HL-60/S4 treated with retinoic acid at 250 ng/mL for 4 days and 3 days (cell line): ENCODE measurements around the gene GTF2IRD1.

Source experiments
- in situ Hi-C: fragments of 300-500 bp; cut with MboI; formaldehyde crosslinking; loops from 2 replicates; pipeline ENCODE4 v1.7.0; 2022; ENCODE audit warnings: low sequenced_read_pairs

Gene GTF2IRD1

DNA sequence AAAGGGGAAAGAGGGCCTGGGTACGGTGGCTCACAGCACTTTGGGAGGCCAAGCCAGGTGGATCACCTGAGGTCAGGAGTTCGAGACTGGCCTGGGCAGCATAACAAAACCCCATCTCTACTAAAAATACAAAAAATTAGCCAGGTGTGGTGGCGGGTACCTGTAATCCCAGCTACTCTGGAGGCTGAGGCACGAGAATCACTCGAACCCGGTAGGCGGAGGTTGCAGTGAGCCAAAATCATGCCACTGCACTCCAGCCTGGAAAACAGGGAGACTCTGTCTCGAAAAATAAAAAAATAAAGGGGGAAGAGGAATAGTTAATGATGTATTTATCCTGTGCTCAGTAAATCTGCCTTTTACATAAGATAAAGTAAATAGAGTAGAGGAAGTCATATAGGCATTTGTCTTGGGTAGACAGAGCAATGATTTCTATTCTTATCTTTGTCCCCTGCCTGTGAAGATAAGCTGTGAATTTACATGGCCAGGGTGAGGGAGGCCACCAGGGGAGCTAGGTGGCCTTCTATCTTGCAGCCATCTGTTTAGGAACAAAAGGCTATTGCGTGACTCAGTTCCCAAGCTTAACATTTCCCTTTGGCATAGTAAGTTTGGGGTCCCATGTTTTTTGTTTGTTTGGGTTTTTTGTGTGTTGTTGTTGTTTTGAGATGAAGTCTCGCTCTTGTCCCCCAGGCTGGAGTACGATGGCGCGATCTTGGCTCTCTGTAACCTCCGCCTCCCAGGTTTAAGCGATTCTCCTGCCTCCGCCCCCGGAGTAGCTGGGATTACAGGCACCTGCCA is 130.7 kb downstream of the GTF2IRD1 start:
- in situ Hi-C loops: loop anchor here (25.0 kb wide), 1 partner anchor 453 kb away; no protein-coding TSS in a partner anchor

DNA sequence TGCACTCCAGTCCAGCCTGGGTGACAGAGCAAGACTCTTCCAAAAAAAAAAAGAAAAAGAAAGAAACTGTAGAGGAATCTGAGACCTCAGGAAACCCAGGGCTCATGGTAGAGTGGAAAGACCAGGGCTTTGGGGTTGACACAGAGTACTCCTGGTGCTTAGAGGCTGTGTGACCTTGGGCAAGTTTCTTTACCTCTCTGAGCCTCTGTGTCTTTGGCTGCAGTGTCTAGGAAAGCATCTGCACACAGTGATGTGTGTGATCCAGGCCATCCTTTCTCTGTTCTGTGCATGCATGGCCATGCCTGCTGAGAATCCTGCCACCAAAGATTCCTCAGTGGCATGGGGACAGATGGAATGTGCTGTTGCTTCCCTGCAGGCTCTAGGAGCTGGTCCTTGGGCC is 132.1 kb downstream of the GTF2IRD1 start:
- in situ Hi-C loops: loop anchor here (25.0 kb wide), 1 partner anchor 451 kb away; no protein-coding TSS in a partner anchor

DNA sequence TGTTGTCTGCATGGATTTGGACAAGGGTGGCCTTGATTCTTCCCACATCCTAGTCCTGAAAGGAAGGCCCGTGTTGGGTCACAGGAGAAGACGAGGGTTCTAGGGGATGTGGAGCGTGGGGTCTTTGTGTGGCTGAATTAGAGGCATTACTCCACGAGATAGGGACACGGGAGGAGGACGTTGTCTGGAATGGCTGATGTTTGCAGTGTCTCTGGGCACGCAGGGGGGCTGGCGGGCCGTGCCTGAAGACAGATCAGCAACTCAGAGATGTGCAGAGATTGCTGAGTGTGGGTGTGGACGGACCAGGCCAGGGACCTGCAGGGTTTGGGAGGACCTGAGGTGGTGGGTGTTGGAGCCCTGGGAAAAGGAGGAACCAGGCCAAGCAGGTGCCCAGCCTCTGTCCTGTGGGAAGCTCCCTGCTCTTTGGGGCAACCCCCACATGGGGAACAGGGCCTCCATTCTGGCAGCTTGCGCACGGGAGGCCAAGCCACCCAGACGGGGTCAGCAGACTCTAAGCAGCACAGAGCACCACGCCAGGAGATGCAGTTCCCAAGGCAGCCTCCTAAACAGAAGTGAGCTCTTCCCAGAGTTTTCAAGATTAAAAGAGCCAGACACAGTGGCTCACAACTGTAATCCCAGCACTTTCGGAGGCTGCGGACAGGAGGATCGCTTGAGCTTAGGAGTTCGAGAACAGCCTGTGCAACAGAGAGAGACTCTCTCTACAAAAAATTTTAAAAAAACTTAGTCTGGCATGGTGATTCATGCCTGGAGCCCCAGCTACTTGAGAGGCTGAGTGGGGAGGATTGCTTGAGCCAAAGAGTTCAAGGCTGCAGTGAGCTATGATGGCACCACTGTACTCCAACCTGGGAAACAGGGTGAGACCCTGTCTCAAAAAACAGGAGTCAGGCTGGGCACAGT is 132.8 kb downstream of the GTF2IRD1 start:
- in situ Hi-C loops: loop anchor here (25.0 kb wide), 1 partner anchor 451 kb away; no protein-coding TSS in a partner anchor

DNA sequence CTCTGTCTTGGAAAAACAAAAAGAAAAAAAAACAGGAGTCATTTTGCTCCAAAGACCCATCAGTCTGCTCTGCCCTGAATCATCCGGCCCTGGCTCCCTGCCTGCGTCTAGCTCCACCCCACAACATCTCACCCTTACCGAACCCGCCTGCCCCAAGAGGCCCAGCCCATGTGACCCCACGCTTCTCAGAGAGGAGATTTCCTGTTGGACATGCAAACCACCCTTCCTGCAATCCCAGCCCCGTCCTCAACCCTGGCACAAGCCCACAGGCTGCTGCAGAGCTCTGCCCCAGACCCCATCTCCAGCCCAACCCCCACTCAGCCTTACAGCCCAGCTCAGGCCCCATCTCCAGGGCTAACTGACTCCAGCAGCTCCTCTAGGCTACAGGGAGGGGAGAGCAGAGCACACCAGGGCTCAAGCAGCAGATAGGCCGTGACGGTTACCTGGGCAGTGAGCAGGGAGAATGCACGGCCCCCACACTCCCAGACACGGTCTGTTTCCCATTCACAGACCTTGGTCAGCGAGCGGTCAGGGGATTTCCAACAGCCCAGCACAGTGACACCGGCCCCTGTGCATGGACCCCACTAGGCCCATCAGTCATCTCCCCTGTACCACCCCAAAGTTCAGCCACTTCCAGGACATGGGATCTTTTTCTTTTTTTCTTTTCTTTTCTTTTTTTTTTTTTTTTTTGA is 133.9 kb downstream of the GTF2IRD1 start:
- in situ Hi-C loops: loop anchor here (25.0 kb wide), 1 partner anchor 450 kb away; no protein-coding TSS in a partner anchor

DNA sequence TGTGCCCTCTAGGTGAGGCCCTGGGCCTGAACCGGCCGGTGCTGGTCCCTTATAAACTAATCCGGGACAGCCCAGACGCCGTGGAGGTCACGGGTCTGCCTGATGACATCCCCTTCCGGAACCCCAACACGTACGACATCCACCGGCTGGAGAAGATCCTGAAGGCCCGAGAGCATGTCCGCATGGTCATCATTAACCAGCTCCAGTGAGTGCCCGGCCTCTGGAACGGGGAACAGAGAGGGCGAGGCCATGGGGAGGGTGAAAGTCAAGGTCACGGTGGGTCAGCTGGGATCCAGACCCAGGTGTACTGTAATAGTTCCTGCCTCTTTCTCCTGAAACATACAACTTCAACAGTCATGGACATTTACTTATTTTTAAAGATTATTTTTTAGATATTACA is 137.1 kb downstream of the GTF2IRD1 start:
- in situ Hi-C loops: loop anchor here (25.0 kb wide), 1 partner anchor 446 kb away; no protein-coding TSS in a partner anchor

DNA sequence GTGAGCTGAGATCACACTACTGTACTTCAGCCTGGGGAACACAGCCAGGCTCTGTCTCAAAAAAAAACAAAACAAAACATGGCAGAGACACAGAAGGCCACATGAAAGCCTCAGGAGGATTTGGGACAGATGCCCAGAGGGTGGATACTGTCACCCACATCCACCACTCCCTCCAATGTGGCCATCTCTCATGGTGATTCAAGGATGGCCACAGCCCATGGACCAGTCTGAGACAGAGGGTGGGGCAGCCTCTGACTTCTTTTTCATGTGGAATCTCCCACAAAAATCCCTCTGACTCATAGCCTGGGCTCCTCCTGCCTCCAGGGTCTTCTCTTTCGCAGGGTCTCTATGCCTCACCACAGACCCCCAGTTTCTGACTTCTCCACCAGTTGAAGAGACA is 144.9 kb downstream of the GTF2IRD1 start:
- in situ Hi-C loops: loop anchor here (25.0 kb wide), 1 partner anchor 439 kb away; no protein-coding TSS in a partner anchor

DNA sequence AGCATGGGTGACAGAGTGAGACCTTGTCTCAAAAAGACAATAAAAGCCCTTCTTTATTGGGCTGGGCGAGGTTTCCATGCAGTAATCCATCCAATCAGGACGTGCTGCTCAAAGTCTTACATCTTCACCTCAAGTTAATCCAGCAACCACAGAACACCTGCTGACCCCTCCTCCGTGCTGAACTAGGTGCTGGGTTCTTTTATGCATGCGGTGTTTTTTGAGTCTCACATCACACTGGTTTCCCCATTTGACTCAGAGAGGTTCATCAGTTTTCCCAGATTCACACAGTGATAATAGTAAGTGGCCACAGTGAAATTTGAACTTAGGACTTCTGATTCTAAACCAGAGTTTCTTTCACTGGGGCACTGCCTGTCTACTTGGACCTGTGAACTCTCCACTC is 145.5 kb downstream of the GTF2IRD1 start:
- in situ Hi-C loops: loop anchor here (25.0 kb wide), 1 partner anchor 438 kb away; no protein-coding TSS in a partner anchor

DNA sequence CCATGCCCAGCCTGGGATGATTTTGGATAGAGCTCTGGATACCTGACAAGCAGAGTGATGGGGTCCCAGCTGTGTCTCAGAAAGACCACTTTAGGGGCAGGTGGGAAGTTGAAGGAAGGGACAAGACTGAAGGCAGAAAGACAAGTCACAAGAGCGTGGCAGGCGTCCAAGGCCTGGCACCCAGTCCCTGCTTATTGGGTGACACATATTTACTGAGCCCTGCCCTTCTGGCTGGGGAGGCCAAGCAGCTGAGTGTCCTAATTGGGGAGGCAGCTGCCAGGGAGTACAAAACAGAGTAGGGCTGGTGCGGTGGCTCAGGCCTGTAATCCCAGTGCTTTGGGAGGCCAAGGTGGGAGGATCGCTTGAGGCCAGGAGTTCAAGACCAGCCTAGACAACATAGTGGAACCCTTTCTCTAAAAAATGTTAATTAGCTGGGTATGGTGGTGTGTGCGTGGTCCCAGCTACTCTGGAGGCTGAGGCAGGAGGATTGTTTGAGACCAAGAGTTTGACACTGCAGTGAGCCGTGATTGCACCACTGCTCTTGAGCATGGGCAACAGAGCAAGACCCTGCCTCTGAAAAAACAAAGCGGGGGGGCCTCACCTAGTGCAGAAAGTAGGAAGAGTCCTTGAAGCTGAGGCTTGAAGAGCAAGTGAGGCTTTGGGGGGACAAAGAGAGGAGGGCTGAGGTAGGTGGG is 150.8 kb downstream of the GTF2IRD1 start:
- in situ Hi-C loops: no loop called here

DNA sequence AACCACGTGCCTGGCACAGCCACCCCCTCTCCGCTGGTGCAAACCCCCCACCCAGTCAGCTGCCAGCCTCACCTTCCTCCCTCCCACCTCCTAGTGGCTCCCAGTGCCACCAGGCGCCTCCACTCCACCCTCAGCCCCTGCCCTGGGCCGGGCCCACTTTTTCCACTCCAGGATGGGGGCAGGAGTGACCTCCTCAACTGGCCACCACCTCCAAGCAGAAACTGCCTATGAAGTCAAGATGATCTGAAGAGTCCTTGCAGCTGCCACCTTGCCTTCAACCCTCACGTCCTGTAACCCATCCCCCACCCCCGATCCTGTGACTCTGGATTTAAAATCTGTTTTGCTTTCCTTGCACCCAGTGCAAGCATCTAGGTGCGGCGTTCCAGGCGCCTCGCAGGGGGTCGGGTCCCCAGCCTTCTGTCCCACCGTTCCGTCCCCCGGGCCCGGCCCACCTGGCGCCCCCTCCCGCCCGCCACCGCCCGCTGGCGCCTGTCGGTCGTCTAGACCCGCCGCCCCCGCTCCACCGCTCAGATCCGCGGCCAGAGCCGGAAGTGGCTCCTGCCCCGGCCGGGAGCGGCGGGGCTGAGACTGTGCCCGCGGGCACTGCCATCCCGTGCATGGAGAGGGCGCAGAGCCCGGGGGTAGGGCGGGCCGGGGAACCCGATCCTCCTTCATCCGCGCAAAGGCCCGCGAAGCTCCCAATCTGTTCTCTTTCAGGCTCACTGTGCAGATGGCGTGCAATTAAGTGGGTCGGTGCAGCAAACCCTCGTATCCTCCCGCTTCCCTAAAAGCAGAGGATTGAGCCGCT is 152.6 kb downstream of the GTF2IRD1 start:
- in situ Hi-C loops: no loop called here

DNA sequence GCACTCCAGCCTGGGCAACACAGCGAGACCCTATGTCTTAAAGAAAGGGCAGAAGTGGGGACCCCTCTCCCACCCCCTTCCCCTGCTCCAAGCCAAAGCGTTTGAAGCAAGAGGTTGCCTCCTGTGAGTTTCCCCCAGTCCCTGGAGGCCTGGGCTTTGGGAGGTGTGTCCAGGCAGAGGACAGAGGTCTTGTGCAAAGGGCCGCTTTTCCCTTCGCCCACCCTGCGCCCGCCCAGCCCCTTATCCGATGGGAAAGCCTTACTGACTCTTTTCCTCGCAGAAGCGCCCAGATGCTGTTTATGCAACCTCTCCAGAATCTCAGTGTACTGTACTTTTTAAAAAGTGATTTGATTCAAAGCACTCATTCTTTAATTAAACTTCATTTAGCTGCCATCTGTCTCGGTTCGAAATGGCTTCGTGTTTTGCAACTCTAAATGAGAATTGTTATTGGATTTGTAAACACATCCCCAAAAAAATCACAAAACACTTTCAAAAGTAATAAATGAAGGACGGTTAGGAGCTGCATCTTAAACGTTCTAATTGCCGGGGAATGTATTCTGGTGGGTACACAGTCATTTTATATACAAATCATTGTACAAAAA is 153.3 kb downstream of the GTF2IRD1 start:
- in situ Hi-C loops: no loop called here

DNA sequence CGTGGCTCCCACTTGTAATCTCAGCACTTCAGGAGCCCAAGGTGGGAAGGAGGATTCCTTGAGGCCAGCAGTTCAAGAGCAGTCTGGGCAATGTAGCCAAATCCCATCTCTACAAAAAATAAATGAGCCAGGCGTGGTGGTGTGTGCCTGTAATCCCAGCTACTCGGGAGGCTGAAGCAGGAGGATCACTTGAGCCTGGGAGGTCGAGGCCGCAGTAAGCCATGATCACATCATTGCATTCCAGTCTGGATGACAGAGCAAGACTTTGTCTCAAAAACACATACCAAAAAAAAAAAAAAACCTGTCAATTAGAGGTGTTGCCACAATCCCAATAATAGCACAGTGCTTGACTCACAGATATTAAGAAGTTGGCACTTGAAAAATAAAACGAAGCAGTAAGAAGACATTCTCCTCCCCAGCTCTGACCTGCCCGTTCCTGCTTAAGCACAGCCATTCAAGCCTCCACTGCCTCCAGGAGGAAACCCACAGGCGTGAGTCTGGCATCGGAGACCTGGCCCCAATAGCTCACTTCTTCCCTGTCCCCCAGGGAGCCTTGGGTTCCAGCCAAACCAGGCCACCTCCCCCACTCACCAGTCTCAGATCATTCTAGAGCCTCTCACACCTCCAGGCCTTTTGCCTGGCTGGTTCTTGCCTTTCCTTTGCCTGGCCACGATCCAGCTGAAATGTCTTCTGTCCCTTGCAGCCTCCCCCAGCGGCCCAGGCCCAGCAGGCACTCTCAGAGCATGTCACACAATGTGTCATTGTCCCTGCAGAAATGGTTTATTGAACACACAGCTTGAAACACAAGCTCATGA is 158.5 kb downstream of the GTF2IRD1 start:
- in situ Hi-C loops: no loop called here

DNA sequence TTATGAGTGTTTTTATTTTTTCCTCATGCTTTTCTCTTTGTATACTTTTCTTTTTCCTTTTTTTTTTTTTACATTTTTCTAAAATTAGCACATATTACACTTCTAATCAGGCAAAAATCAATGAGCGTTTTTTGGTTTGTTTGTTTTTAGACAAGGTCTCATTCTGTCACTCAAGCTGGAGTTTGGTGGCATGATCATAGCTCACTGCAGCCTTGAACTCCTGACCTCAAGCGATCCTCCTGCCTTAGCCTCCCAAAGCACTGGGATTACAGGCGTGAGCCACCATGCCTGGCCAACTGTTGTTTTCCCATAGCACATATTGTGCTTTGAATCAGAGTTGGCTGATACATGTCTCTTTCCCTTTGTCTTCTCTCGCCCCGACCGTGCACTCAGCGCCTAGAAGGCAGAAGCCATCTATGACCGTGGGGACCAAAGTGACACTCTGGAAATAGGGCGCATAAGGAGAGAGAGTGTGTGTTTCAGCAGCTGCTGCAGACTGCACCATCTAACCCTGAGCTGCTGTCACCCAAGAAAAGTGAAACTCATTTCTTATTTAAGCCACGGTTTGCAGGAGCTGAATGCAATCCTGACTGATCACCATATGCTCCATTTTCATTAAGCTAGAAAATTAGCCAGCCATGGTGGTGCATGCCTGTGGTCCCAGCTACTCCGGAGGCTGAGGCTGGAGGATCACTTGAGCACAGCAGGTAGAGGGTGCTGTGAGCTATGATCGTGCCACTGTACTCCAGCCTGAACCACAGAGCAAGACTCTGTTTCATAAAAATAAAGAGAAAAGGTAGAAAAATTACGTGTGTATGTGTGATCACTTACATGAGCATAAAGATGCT is 162.5 kb downstream of the GTF2IRD1 start:
- in situ Hi-C loops: no loop called here

DNA sequence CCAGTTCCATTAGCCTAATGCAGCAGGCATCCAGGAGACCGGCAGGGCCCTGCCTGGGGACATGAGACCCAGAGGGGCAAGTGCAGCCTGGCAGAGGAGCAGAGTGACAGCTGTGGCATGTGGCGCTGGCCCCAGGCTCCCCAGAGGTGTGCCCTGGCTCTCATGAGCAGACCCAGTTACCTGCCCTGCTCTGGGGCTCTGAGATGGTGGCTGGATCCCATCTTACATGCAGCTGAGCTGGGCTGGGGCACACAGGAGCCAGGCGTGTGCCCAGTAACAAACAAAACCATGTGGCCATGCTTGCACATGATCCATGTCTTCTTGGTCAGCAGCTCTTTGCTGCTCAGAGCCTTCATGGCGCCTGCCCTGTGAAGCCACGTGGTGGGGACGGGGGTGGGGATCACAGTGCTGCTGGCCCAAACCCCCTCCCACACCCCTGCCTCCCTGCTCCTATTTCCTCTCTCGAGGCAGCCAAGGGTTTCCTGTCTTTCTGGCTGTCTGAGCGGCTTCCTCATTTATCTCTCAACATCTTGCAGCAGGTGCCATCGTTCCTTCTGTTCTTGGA is 163.6 kb downstream of the GTF2IRD1 start:
- in situ Hi-C loops: no loop called here

DNA sequence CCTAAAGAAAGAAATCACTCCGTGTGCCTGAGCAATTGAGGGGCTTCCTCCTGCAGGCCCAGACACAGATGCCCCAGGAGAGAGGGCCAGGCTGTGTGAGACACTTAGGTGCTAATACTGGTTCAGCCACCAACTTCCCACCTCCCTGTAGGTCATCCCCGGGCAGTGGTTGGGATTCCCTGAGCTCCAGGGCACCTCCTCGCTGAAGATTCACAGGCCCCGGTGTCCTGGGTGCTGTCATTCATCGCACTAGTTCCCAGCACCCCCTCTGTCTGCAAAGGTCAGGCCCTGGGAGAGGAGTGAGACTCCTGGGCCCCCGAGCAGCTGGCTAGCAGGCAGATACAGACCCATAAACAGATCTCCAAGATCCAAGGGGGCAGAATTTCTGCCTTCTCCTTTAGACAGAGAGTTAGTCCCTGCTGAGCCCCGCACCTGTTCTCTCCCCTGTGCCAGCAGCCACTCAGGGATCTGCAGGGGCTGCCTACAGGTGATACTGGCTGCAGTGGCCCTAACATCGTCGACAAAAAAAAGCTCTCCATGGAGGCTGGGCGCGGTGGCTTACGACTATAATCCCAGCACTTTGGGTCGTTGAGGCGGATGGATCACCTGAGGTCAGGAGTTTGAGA is 165.6 kb downstream of the GTF2IRD1 start:
- in situ Hi-C loops: no loop called here

DNA sequence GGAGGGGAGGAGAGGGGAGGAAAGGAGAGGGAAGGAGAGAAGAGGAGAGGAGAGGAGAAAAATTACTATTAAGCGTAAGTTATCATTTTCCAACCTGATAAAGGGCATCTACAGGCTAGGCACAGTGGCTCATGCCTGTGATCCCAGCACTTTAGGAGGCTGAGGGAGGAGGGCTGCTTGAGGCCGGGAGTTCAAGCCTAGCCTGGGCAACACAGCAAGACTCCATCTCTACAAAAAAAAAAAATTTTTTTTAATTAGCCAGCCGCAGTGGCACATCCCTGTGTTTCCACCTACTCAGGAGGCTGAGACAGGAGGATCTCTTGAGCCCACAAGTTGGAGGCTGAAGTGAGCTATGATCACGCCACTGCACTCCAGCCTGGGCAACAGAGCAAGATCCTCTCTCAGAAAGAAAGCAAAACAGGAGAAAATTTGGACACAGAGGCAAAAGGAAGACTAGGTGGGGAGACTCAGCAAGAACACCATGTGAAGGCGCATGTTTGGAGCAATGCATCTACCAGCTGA is 168.6 kb downstream of the GTF2IRD1 start:
- in situ Hi-C loops: no loop called here

DNA sequence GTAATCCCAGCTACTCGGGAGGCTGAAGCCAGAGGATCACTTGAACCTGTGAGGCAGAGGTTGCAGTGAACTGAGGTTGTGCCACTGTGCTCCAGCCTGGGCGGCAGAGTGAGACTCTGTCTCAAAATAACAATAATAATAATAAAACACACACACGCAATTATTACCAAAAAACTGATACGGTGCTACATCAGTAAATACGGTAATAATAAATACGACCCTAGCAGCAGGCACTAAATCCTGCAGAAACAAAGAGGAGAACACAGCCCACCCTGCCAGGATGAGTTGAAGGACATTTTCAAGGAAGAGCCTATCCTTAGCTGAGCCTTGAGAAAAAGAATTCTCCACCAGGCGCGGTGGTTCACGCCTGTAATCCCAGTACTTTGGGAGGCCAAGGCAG is 169.4 kb downstream of the GTF2IRD1 start:
- in situ Hi-C loops: no loop called here
